Mucosa of descending colon (tissue), 3 donors: Measurements from ENCODE around the gene LACTBL1. TPM values are rescaled to one million over a fixed set of nuclear protein-coding genes. Genes with fewer than 3 reads are reported as not detected.

Source experiments
- ATAC-seq: fragments of 200-7000 bp; cut with Tn5 transposase; one replicate; pipeline ENCODE4 v1.9.1; 2020; ENCODE audit warnings: mild to moderate bottlenecking, moderate library complexity
- DNase-seq, 3 donors: peaks; one replicate each; pipeline ENCODE4 v3.0.0-alpha.2; 2020
- H3K36me3 ChIP-seq: fragments of 200-600 bp; one replicate; pipeline ENCODE4 v1.8.0; 2021; ENCODE audit warnings: low read depth, mild to moderate bottlenecking
- H3K4me1 ChIP-seq: fragments of 200-600 bp; one replicate; pipeline ENCODE4 v1.8.0; 2021; ENCODE audit warnings: low read depth, mild to moderate bottlenecking
- H3K4me3 ChIP-seq: fragments of 200-600 bp; one replicate; pipeline ENCODE4 v1.8.0; 2021; ENCODE audit warnings: mild to moderate bottlenecking
- H3K9me3 ChIP-seq: fragments of 200-600 bp; one replicate; pipeline ENCODE4 v1.8.0; 2021; ENCODE audit warnings: mild to moderate bottlenecking
- intact Hi-C, 2 donors: fragments of 100-400 bp; cut with DNase I in 1 of 2; cut with micrococcal nuclease in 1 of 2; formaldehyde crosslinking; loops; one replicate each; pipeline versions ENCODE4 v1.11.0 to v1.11.1; 2022; cut with DNase I, micrococcal nuclease
- total RNA-seq, 3 donors: library from RNA; stranded (reverse); fragmentation: NEBNext Ultra II Directional in 2 of 3; extraction: Animal tissue kit (Norgen Biotek cat#: 25700) in 2 of 3; gene quantifications; one replicate each; pipeline versions ENCODE4 v1.2.1 to v1.2.4, GENCODE V29; 2021 to 2023
- TF ChIP-seq, protein P1 (sequence below): fragments of 200-600 bp; IDR thresholded peaks from one replicate; pipeline ENCODE4 v1.8.0; 2022; ENCODE audit warnings: antibody characterized with exemption, mild to moderate bottlenecking
- donor health status: DM: no; HTN: no; CAD: no; lungs with moderate emphysema.
- donor health status: DM: no; HTN: no; CAD: no.
- donor health status: DM: no; HTN: yes; CAD: no.

The LACTBL1 gene
- total RNA-seq, 3 donors from 2014 or later = not detected

DNA sequence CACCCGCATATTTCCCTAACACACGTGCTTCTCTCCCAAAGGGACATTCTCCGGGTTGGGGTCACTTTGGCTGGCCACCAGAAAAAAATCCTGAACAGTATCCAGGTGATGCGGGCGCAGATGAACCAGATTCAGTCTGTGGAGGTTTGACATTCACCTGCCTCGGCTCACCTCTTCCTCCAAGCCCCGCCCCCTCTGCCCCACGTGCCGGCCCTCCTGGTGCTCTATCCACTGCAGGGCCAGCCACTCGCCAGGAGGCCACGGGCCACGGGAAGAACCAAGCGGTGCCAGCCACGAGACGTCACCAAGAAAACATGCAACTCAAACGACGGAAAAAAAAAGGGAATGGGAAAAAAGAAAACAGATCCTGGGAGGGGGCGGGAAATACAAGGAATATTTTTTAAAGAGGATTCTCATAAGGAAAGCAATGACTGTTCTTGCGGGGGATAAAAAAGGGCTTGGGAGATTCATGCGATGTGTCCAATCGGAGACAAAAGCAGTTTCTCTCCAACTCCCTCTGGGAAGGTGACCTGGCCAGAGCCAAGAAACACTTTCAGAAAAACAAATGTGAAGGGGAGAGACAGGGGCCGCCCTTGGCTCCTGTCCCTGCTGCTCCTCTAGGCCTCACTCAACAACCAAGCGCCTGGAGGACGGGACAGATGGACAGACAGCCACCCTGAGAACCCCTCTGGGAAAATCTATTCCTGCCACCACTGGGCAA lies 59.1 kb downstream of the LACTBL1 start:
- no peaks in the 10 kb centered on the region for H3K4me1 ChIP-seq
- DNase-seq (no peak), ATAC-seq (no peak)
- H3K36me3 ChIP-seq = no peaks in the 10 kb centered on the region
- intact Hi-C loops = no loop called here
- H3K4me3 ChIP-seq = no peak overlapping the region
- H3K9me3 ChIP-seq = no peaks in the 10 kb centered on the region
- TF ChIP-seq, protein P1, sequence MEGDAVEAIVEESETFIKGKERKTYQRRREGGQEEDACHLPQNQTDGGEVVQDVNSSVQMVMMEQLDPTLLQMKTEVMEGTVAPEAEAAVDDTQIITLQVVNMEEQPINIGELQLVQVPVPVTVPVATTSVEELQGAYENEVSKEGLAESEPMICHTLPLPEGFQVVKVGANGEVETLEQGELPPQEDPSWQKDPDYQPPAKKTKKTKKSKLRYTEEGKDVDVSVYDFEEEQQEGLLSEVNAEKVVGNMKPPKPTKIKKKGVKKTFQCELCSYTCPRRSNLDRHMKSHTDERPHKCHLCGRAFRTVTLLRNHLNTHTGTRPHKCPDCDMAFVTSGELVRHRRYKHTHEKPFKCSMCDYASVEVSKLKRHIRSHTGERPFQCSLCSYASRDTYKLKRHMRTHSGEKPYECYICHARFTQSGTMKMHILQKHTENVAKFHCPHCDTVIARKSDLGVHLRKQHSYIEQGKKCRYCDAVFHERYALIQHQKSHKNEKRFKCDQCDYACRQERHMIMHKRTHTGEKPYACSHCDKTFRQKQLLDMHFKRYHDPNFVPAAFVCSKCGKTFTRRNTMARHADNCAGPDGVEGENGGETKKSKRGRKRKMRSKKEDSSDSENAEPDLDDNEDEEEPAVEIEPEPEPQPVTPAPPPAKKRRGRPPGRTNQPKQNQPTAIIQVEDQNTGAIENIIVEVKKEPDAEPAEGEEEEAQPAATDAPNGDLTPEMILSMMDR = no peak

DNA sequence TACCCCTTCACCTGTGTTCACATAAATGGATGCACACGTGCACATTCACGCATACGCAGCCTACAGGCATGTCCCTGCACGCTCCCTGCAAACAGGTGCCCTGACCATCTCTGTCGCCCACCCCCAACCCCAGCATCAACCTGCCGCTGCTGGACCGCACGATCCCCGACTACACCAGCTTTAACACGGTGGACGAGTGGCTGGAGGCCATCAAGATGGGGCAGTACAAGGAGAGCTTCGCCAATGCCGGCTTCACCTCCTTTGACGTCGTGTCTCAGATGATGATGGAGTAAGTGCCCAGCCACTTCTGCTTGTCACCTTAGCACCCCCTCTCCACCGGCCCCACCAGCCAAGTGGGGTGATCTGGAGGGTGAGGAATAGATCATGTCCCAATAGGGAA lies 60.4 kb downstream of the LACTBL1 start:
- H3K36me3 ChIP-seq = no peaks in the 10 kb centered on the region
- intact Hi-C loops = no loop called here
- ATAC-seq = no peak

DNA sequence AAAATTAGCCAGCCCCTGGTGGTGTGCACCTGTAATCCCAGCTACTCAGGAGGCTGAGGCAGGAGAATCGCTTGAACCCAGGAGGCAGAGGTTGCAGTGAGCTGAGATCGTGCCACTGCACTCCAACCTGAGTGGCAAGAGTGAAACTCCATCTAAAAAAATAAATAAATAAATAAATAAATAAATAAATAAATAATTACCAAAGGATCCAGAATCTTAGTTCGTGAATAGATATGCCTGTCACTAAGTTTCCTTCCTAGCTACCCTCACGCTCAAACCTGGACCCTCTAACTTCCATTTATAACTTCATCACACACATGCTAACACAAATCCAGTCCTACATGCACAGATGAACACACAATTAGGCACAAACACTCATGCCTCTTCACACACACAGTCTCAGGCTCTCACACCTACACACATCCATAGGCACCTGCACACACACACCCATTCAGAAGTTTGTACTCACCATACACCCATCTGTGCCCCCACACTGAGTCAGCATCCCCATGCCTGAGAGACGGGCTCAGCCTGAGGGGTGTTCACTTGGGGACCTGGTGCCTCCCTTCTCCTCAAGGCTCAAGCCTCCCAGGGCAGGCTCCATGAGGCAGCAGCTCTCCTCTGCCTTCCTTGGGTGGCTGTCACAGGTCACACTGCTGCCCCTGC lies 61.5 kb downstream of the LACTBL1 start:
- Histone ChIP-seq H3K4me1 (no peaks in the 10 kb centered on the region), H3K9me3 (no peaks in the 10 kb centered on the region), H3K36me3 (no peaks in the 10 kb centered on the region), H3K4me3 (no peak overlapping the region)
- TF ChIP-seq, protein P1 = no peak
- DNase-seq (no peak), ATAC-seq (no peak)
- intact Hi-C loops = no loop called here

More for the DNA sequence above, 60.4 kb downstream of the LACTBL1 start:
- no peak for DNase-seq
- no peaks in the 10 kb centered on the region for H3K4me1 ChIP-seq
- no peak overlapping the region for H3K4me3 ChIP-seq
- TF ChIP-seq, protein P1 = no peak
- H3K9me3 ChIP-seq = no peaks in the 10 kb centered on the region

DNA sequence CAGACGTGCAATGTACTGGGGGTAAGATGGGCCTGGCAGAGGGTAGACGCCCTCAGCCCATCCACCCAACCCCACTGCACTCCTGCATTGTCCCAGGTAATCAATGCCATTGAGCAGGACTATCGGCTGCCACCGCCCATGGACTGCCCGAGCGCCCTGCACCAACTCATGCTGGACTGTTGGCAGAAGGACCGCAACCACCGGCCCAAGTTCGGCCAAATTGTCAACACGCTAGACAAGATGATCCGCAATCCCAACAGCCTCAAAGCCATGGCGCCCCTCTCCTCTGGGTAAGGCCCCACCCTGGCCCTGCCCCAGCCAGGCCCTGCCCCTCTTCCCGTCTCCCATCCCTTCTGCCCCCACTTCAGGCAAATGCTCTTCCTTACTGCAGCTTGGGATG lies 62.4 kb downstream of the LACTBL1 start:
- no peaks in the 10 kb centered on the region for H3K9me3 ChIP-seq
- TF ChIP-seq, protein P1 = no peak
- no peaks in the 10 kb centered on the region for H3K4me1 ChIP-seq
- H3K4me3 ChIP-seq = no peak overlapping the region
- ATAC-seq (no peak), DNase-seq (no peak)
- H3K36me3 ChIP-seq = no peaks in the 10 kb centered on the region
- intact Hi-C loops = no loop called here

DNA sequence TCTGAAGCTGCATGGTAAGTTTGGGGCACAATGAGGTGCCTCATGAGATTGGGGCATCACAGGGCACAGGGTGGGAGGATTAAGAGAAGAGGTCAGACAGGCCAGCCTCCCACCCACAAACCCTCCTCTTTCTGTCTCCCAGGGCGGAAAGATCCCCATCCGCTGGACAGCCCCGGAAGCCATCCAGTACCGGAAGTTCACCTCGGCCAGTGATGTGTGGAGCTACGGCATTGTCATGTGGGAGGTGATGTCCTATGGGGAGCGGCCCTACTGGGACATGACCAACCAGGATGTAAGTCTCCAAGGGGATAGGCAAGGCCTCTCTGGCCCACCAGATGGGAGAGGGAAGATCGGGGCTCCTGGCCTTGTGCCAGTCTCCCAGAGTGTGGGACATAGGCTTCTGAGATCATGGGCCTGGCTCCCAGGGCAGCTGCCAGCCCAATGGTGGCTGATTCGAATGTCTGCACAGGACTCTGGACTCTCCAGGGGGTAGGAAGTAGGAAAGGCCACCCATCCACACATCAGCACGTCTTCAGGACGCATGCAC lies 63.7 kb downstream of the LACTBL1 start:
- TF ChIP-seq, protein P1 = no peak
- Histone ChIP-seq H3K4me1 (no peaks in the 10 kb centered on the region), H3K4me3 (no peak overlapping the region), H3K36me3 (no peaks in the 10 kb centered on the region), H3K9me3 (no peaks in the 10 kb centered on the region)
- ATAC-seq (no peak), DNase-seq (no peak)
- intact Hi-C loops = no loop called here
